Measurements from ENCODE around the gene SAMD11.

DNA sequence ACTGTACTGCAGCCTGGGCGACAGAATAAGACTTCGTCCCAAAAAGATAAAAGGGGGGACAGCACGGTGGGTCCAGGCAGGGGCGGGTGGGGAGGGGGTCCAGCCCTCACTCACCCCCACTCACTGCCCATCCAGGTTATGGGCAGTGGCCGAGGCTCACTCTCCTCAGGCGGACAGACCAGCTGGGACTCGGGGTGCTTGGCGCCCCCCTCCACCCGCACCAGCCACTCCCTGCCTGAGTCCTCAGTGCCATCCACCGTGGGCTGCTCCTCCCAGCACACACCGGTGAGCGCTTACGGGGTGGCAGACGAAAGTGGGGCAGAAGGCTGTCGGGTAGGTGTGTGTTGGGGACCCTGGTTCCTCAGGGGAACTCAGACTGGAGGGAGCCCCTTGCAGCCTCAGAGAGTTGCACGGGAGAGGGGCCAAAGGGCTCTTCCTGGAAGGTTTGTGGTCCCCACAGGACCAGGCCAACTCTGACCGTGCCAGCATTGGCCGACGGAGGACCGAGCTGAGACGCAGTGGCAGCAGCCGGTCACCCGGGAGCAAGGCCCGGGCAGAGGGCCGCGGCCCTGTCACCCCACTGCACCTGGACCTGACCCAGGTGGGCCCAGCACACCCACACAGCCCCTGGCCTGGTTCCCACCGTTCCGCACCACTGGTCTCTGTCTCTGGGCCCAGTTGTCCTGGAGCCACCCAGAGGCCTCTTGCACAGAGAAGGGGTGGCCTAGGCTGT, 49.2 kb downstream of the SAMD11 start:
- TF ChIP-seq, protein P1, sequence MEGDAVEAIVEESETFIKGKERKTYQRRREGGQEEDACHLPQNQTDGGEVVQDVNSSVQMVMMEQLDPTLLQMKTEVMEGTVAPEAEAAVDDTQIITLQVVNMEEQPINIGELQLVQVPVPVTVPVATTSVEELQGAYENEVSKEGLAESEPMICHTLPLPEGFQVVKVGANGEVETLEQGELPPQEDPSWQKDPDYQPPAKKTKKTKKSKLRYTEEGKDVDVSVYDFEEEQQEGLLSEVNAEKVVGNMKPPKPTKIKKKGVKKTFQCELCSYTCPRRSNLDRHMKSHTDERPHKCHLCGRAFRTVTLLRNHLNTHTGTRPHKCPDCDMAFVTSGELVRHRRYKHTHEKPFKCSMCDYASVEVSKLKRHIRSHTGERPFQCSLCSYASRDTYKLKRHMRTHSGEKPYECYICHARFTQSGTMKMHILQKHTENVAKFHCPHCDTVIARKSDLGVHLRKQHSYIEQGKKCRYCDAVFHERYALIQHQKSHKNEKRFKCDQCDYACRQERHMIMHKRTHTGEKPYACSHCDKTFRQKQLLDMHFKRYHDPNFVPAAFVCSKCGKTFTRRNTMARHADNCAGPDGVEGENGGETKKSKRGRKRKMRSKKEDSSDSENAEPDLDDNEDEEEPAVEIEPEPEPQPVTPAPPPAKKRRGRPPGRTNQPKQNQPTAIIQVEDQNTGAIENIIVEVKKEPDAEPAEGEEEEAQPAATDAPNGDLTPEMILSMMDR (conservative IDR thresholded peaks at IDR 0.05; ENCODE audit: low read length), result no peak
- TF ChIP-seq EZH2phosphoT487 (IDR thresholded peaks at IDR 0.05; ENCODE audit: borderline replicate concordance, low read depth, low read length), result no peak

All from OCI-LY7 (cell line).